ENCODE measurements around the gene SIRPG. TPM values are rescaled to one million over a fixed set of nuclear protein-coding genes. Genes with fewer than 3 reads are reported as not detected.

SIRPG gene
- total and polyA plus RNA-seq, 8 donors, result 0.98 to 1.1 TPM; not detected in 6

DNA sequence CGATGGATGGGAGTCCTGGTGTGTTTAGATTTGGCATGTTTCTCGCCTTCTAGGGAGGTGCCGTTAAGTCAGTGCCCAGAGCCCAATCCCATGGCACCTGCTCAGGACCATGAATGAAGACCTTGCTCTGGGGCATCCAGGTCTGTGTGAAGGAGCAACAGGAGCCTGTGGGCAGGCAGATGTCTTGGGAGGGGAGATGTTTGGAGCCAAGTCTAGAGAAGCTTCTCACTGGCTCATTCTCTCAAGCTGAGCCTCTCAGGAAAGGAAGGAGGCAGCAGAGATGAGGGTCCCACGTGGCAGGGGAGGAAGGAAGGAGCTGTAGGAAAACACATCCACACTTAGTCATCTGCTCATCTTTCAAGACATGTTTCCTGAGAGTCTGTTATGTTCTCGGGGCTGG lies 28.3 kb downstream of the SIRPG start:
- no peaks in the 10 kb centered on the region for H3K4me1 ChIP-seq
- H3K4me3 ChIP-seq, result no peak overlapping the region
- TF ChIP-seq POLR2A (IDR thresholded peaks at IDR 0.05) (no peak), EP300 (IDR thresholded peaks at IDR 0.05) (no peak), POLR2AphosphoS5 (IDR thresholded peaks at IDR 0.05) (no peak)
- TF ChIP-seq, protein P1, sequence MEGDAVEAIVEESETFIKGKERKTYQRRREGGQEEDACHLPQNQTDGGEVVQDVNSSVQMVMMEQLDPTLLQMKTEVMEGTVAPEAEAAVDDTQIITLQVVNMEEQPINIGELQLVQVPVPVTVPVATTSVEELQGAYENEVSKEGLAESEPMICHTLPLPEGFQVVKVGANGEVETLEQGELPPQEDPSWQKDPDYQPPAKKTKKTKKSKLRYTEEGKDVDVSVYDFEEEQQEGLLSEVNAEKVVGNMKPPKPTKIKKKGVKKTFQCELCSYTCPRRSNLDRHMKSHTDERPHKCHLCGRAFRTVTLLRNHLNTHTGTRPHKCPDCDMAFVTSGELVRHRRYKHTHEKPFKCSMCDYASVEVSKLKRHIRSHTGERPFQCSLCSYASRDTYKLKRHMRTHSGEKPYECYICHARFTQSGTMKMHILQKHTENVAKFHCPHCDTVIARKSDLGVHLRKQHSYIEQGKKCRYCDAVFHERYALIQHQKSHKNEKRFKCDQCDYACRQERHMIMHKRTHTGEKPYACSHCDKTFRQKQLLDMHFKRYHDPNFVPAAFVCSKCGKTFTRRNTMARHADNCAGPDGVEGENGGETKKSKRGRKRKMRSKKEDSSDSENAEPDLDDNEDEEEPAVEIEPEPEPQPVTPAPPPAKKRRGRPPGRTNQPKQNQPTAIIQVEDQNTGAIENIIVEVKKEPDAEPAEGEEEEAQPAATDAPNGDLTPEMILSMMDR (IDR thresholded peaks at IDR 0.05), result no peak
- no peak for DNase-seq
- WGBS, 5 donors, result 68 to 74% (median 74%) methylated on average over 5 of the region's 5 CpGs
- no peak overlapping the region for H3K27ac ChIP-seq
- H3K36me3 ChIP-seq, result no peaks in the 10 kb centered on the region
- intact Hi-C loops (cut with DNase I; ENCODE audit: low total_unique reads), result no loop called here
- peaks cover 0 to 16% (median 0%) of the 10 kb centered on the region in 3 donors for H3K27me3 ChIP-seq
- no peaks in the 10 kb centered on the region for H3K9me3 ChIP-seq

DNA sequence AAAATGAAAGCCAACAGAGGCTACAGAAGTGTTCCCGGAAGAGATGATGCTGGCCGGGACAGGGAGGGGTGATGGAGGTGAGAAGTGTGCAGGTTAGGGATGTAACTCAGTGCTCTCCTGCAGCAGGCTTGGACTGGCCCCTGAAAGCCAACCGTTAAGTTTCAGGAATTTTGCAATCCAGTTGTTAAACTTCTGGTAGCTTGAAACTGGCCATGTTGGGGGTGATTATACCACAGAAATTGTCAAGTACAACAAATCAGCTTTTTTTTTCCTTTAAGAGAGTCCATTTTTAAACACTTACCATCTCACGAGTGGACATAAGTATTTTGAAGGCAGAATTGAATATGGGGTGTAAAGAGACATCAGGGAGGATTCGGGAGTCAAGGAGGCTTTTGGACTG lies 29.0 kb downstream of the SIRPG start:
- Histone ChIP-seq H3K4me3 (no peak overlapping the region), H3K4me1 (no peaks in the 10 kb centered on the region), H3K36me3 (no peaks in the 10 kb centered on the region), H3K27ac (no peak overlapping the region), H3K27me3 (peaks cover 0 to 16% (median 0%) of the 10 kb centered on the region in 3 donors), H3K9me3 (no peaks in the 10 kb centered on the region)
- no peak for DNase-seq
- intact Hi-C loops (cut with DNase I; ENCODE audit: low total_unique reads), result no loop called here
- 82 to 84% (median 83%) methylated on average over 5 of the region's 5 CpGs for WGBS, 5 donors
- TF ChIP-seq EP300 (IDR thresholded peaks at IDR 0.05) (no peak), POLR2A (IDR thresholded peaks at IDR 0.05) (no peak), POLR2AphosphoS5 (IDR thresholded peaks at IDR 0.05) (no peak)
- TF ChIP-seq, protein P1 (IDR thresholded peaks at IDR 0.05), result no peak

DNA sequence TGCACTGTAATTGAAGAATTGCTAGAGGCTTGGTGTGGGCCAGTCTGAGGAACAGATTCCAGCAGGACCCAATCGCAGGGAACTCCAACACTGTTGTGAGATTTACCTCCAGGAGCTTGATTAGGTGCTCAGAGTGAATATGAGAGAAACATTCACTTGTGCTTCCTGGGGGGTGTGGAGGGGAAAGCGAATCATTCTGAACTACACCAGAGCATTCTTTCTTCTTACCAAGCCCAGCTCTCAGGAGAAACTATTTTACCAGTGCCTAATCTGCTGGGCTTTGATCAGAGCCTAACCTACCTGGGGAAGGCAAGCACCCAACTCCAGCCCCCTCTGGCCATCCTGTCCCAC lies 30.4 kb downstream of the SIRPG start:
- Histone ChIP-seq H3K27me3 (peaks cover 0 to 16% (median 0%) of the 10 kb centered on the region in 3 donors), H3K4me3 (no peak overlapping the region), H3K27ac (no peak overlapping the region), H3K9me3 (no peaks in the 10 kb centered on the region), H3K36me3 (no peaks in the 10 kb centered on the region), H3K4me1 (peaks cover 0 to 9% (median 0%) of the 10 kb centered on the region in 4 donors)
- TF ChIP-seq EP300 (IDR thresholded peaks at IDR 0.05), result no peak
- TF ChIP-seq POLR2A (IDR thresholded peaks at IDR 0.05), result no peak
- TF ChIP-seq, protein P1 (IDR thresholded peaks at IDR 0.05), result no peak
- 75 to 96% (median 79%) methylated on average over 2 of the region's 2 CpGs for WGBS, 5 donors
- intact Hi-C loops (cut with DNase I; ENCODE audit: low total_unique reads), result no loop called here
- DNase-seq, result no peak

DNA sequence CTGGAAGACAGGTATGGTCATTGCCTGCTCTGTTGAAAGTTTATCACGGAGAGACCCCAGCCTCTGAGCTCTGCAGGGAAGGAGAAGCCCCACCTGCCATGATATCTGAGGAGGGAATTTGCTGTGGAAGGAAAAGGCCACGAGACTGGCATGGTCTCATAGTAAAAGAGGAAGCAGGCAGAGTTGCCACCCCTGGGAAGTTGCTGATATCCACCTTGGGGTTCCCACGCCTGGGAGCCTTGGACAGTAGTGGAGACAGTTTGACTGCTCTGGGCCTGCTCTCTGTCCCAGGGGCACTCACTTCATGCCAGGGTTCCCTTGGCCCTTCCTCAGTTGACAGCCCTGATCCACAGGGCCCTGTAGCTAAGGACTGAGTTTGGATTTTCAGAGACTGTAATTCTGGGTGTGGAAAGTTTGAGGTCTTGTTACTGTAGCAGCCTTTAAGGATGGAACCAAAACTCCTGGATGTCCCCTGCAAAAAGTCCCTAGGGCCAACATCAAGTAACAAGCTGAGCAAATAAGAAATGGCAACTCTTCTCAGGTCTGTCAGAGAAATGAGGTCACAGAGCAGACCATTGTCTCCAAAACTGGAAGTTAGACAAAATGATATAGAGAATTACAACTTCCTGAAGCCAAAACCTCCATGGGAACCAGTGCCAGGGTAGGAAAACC lies 30.9 kb downstream of the SIRPG start:
- no peak overlapping the region for H3K4me3 ChIP-seq
- H3K9me3 ChIP-seq, result no peaks in the 10 kb centered on the region
- intact Hi-C loops (cut with DNase I; ENCODE audit: low total_unique reads), result no loop called here
- no peaks in the 10 kb centered on the region for H3K36me3 ChIP-seq
- H3K27ac ChIP-seq, result no peak overlapping the region
- peaks cover 0 to 16% (median 0%) of the 10 kb centered on the region in 3 donors for H3K27me3 ChIP-seq
- H3K4me1 ChIP-seq, result peaks cover 0 to 9% (median 0%) of the 10 kb centered on the region in 4 donors
- TF ChIP-seq POLR2AphosphoS5 (IDR thresholded peaks at IDR 0.05) (no peak), EP300 (IDR thresholded peaks at IDR 0.05) (no peak), POLR2A (IDR thresholded peaks at IDR 0.05) (no peak)
- TF ChIP-seq, protein P1 (IDR thresholded peaks at IDR 0.05), result no peak
- DNase-seq, result no peak
- WGBS, 5 donors, result 56 to 75% (median 64%) methylated on average over 3 of the region's 3 CpGs

All from stomach (tissue), 9 donors.